GM23248 (cell line): ENCODE results near the gene DGKG.

Experiments
- EZH2 ChIP-seq: fragments of 200-600 bp; sonication (generic); IDR thresholded peaks from 2 replicates; pipeline ENCODE4 v1.6.1; 2018; ENCODE audit warnings: antibody characterized with exemption, mild to moderate bottlenecking; ENCODE audit not compliant: insufficient read depth, poor library complexity, severe bottlenecking
- EZH2phosphoT487 ChIP-seq: fragments of 200-600 bp; sonication (generic); IDR thresholded peaks from 2 replicates; pipeline ENCODE4 v1.6.1; 2018; ENCODE audit warnings: antibody characterized with exemption, moderate library complexity, mild to moderate bottlenecking, low read depth; ENCODE audit not compliant: insufficient read depth

DNA sequence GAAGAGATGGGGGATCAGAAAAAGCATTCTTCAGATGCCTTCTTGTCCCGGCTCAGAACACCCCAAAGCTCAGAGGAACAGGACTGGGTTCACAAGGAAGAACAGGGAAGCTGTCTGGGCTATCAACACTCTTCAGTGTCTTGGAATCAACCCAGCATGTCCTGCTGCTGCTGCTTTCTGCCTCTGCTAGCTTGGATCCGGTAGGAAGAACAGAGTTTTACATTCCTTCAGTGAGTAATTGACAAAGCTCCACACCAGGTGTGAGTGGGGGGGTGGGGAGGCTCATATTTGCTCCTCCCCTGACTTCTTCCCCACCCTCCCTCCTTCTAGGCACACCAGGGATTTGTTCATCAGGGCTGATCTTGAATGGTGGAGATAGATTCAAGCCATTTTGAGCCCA is 240.1 kb downstream of the DGKG start:
- TF ChIP-seq EZH2phosphoT487 (no peak), EZH2 (no peak)
